Natural killer cell treated with Interleukin-12 subunit alpha and Interleukin-12 subunit beta and Interleukin-15 and Interleukin-18, amount 100 ng/mL, for 72 hours (primary cell): ENCODE measurements around the gene TERB2. TPM values are rescaled to one million over a fixed set of nuclear protein-coding genes. Genes with fewer than 3 reads are reported as not detected.
"Not testable (repeated sequence)": the region's sequence is repeated elsewhere in the genome, so short reads cannot be mapped to it uniquely, and the experiment has no call there.

ENCODE experiments used
- ATAC-seq, 2 donors: fragments of 150-1000 bp; cut with Tn5 transposase in 1 of 2; sonication (Bioruptor Pico), chemical (Tn5 transposase) in 1 of 2; 2 replicates each; pipeline ENCODE4 v1.10.0; 2021
- DNase-seq: peaks from one replicate; pipeline ENCODE4 v3.0.0; 2022; ENCODE audit warnings: low spot score
- H3K27ac Mint-ChIP-seq, 2 donors: 1 replicate in 1 of 2; 2 replicates in 1 of 2; pipeline ENCODE4 v1.8.0; 2022; ENCODE audit warnings: mixed read lengths in 2 of 2, mild to moderate bottlenecking in 1 of 2, moderate library complexity in 1 of 2
- H3K27me3 Mint-ChIP-seq, 2 donors: 1 replicate in 1 of 2; 2 replicates in 1 of 2; pipeline ENCODE4 v1.8.0; 2022; ENCODE audit warnings: mixed read lengths in 2 of 2
- H3K36me3 Mint-ChIP-seq: one replicate; pipeline ENCODE4 v1.8.0; 2022; ENCODE audit warnings: mixed read lengths
- H3K4me1 Mint-ChIP-seq, 2 donors: 1 replicate in 1 of 2; 2 replicates in 1 of 2; pipeline ENCODE4 v1.8.0; 2022; ENCODE audit warnings: low read depth in 2 of 2, mixed read lengths in 2 of 2, mild to moderate bottlenecking in 1 of 2
- H3K4me3 Mint-ChIP-seq: one replicate; pipeline ENCODE4 v1.8.0; 2022; ENCODE audit warnings: mixed read lengths
- H3K9me3 Mint-ChIP-seq: 2 replicates; pipeline ENCODE4 v1.8.0; 2022; ENCODE audit warnings: mixed read lengths
- total RNA-seq, 2 donors: library from RNA; stranded (reverse); gene quantifications; one replicate each; pipeline ENCODE4 v1.2.3, GENCODE V29; 2022

TERB2 gene
- total RNA-seq, 2 donors from 2014 or later = not detected

DNA sequence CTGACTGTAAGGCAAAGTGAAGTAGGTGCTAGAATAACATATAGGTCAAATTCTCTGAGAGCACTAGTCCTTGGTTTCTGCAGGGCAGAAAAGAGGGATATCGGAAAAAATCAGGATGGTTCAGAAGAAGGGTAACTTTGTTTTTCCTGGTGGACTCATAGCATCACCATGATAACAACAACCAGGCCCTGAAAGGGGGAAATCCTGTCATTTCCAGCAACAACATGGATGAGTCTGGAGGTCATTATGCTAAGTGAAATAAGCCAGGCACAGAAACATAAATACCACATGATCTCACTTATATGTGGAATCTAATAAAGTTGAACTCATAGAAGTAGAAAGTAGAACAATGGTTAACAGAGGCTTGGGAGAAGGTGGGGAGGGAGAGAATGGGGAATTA is 27.7 kb downstream of the TERB2 start:
- H3K4me1 Mint-ChIP-seq, ATAC-seq, H3K36me3 Mint-ChIP-seq, H3K9me3 Mint-ChIP-seq, H3K4me3 Mint-ChIP-seq, DNase-seq, H3K27ac Mint-ChIP-seq: not testable (repeated sequence)
- peaks cover 6 to 20% of the 10 kb centered on the region in 2 donors for H3K27me3 Mint-ChIP-seq

DNA sequence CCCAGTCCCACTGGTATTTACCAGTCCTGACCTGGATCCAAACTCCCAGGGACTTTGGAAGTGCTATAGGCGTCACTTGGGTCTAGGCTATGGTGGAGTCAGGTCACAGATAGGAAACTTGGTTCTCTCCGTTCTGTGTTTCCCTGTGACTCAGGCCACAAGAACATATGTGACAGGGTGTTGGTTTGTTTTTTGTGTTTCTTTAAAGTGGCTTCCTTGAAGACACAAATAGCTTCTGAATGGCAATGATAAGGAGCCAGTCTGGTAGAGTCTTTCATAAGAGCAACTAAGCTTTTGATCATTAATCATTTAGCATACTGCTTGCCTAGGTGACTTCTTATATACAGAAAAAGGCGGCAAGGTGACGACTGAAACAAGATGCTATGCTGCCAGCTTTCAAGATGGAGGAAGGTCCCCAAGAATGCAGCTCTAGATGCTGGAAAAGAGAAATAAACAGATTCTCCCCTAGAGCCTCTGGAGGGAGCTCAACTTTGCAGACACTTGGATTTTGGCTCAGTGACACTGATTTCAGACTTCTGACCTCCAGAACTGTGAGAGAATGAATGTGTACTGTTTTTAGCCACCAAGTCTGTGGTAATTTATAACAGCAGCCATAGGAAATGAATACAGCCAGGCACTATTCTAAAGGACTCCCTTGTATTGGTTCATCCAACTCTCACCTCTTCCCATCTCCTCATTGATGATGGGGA is 30.0 kb downstream of the TERB2 start:
- not testable (repeated sequence) for H3K4me1 Mint-ChIP-seq, H3K36me3 Mint-ChIP-seq, ATAC-seq, H3K4me3 Mint-ChIP-seq, H3K9me3 Mint-ChIP-seq, DNase-seq, H3K27ac Mint-ChIP-seq
- H3K27me3 Mint-ChIP-seq = peaks cover 11 to 18% of the 10 kb centered on the region in 2 donors

DNA sequence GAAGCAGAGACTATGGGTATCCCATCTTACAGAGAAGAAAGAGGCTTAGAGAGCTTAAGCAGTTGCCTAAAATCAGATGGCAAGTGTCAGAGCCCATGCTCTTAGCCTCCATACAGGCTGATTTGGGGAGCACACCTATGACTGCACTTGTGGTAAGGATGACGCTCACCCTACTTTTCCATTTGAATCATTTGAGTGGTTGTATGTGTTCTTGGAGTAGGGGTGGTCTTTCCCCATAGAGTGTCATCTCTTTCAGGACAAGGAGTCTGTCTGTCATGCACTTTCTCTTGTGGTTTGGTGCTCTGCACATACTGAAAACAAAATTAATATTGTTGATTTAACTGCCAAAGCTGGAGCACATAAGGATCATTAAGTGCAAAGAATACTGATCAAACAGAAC is 31.2 kb downstream of the TERB2 start:
- peak in 1 of 2 donors; percentile 31 for ATAC-seq
- H3K27ac Mint-ChIP-seq, H3K4me3 Mint-ChIP-seq, H3K36me3 Mint-ChIP-seq, DNase-seq, H3K9me3 Mint-ChIP-seq, H3K4me1 Mint-ChIP-seq: not testable (repeated sequence)
- H3K27me3 Mint-ChIP-seq = peaks cover 14 to 27% of the 10 kb centered on the region in 2 donors

- not testable (repeated sequence) for H3K9me3 Mint-ChIP-seq, ATAC-seq, H3K36me3 Mint-ChIP-seq, DNase-seq, H3K27ac Mint-ChIP-seq, H3K4me3 Mint-ChIP-seq, H3K4me1 Mint-ChIP-seq
- peaks cover 16 to 26% of the 10 kb centered on the region in 2 donors for H3K27me3 Mint-ChIP-seq
These were observed 31.8 kb downstream of the TERB2 start for GRCh38 chr15:44988184-44988869.

DNA sequence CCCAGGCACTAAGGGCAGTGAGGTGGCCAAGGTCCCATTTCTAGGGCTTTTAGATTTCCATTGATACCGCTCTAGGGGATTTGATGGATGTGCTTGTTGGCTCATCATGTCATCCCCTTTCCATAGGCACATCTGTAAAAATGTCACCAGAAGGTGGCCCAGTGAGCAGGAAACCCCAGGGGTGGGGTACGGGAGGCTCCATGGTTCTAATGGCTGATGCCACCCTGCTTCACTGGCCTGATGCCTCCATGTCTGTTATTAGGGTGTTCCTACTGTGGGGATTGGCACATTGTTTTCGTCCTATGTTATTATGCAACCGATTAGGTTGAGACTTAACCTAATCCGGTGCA is 32.4 kb downstream of the TERB2 start:
- not testable (repeated sequence) for ATAC-seq, H3K27ac Mint-ChIP-seq, DNase-seq, H3K4me3 Mint-ChIP-seq, H3K36me3 Mint-ChIP-seq, H3K9me3 Mint-ChIP-seq, H3K4me1 Mint-ChIP-seq
- peaks cover 14 to 21% of the 10 kb centered on the region in 2 donors for H3K27me3 Mint-ChIP-seq

- not testable (repeated sequence) for DNase-seq, H3K4me3 Mint-ChIP-seq, H3K27ac Mint-ChIP-seq, H3K9me3 Mint-ChIP-seq, ATAC-seq, H3K36me3 Mint-ChIP-seq, H3K4me1 Mint-ChIP-seq
- peaks cover 24 to 46% of the 10 kb centered on the region in 2 donors for H3K27me3 Mint-ChIP-seq
These were observed 41.1 kb downstream of the TERB2 start for GRCh38 chr15:44997632-44998031.

- H3K4me3 Mint-ChIP-seq = no peak overlapping the region
- H3K27ac Mint-ChIP-seq = no peak overlapping the region
- no peaks in the 10 kb centered on the region for H3K4me1 Mint-ChIP-seq
- no peak for ATAC-seq
- H3K36me3 Mint-ChIP-seq = no peaks in the 10 kb centered on the region
- H3K9me3 Mint-ChIP-seq = no peaks in the 10 kb centered on the region
- DNase-seq = no peak
- H3K27me3 Mint-ChIP-seq = peaks cover 19 to 39% of the 10 kb centered on the region in 2 donors
These were observed 42.6 kb downstream of the TERB2 start for GRCh38 chr15:44999105-44999504.

GRCh38 chr15:45001180-45001579 is 44.7 kb downstream of the TERB2 start:
- not testable (repeated sequence) for ATAC-seq, H3K4me3 Mint-ChIP-seq, H3K36me3 Mint-ChIP-seq, H3K9me3 Mint-ChIP-seq, DNase-seq, H3K27ac Mint-ChIP-seq, H3K4me1 Mint-ChIP-seq
- H3K27me3 Mint-ChIP-seq = peaks cover 14 to 29% of the 10 kb centered on the region in 2 donors

DNA sequence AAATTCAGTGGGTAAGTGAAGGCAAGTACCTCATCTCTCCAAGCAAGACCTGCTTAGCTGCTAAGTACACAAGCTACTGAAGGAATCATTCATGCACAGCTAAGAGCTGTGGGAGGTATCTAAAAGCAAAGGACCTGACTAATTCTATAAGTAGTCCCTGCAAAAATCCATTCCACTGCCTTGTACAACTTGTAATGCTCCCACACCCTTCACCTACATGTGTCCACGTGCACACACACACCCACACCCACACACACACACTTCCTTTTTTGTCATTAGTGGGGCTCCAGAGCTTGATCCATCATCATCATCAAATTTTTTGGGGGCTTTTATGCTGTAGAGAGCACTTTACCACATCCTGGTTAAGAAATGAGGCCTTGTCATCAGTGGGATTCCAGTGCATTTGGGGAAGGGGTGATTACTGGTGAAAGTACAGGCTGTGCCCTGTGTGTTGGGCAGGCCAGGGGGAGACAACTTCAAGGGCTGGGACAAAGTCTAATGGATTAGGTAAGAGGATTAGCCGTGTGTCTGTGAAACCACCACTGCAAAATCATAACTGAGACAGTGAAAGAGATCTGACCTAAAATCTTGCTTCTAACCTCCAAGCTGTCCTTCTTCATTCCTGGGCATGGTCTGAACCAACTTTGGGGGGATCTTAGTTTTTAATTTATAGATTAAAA is 47.4 kb downstream of the TERB2 start:
- ATAC-seq, H3K4me1 Mint-ChIP-seq, H3K4me3 Mint-ChIP-seq, H3K27ac Mint-ChIP-seq, DNase-seq, H3K9me3 Mint-ChIP-seq, H3K36me3 Mint-ChIP-seq: not testable (repeated sequence)
- H3K27me3 Mint-ChIP-seq = peaks cover 11 to 34% of the 10 kb centered on the region in 2 donors

DNA sequence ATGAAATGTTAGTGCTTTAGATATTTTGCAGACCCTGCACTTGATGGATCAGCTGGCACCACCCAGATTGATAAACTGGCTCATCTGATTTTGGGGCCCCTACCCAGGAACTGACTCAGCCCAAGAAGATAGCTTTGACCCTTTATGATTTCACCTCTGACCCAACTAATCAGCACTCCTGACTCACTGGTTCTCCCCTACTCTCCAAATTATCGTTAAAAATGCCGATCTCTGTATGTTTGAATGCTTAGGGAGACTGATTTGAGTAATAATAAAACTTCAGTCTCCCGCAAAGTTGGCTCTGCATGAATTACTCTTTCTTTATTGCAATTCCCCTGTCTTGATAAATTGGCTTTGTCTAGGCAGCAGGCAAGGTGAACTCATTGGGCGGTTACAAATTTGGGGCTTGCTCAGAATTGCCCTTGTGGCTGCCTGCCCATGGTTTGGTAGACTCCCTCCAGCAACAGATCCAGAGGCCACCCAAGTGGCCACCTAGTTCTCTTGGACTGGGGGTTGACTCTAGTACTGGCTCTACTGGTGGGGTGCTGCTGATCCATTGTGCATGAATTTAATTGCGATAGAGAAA is 48.2 kb downstream of the TERB2 start:
- H3K9me3 Mint-ChIP-seq, H3K4me3 Mint-ChIP-seq, DNase-seq, H3K4me1 Mint-ChIP-seq, ATAC-seq, H3K36me3 Mint-ChIP-seq, H3K27ac Mint-ChIP-seq: not testable (repeated sequence)
- H3K27me3 Mint-ChIP-seq = peaks cover 12 to 30% of the 10 kb centered on the region in 2 donors

- Mint-ChIP-seq H3K36me3 (no peaks in the 10 kb centered on the region), H3K9me3 (no peaks in the 10 kb centered on the region), H3K4me1 (no peaks in the 10 kb centered on the region), H3K4me3 (no peak overlapping the region), H3K27ac (no peak overlapping the region), H3K27me3 (peaks cover 12 to 29% of the 10 kb centered on the region in 2 donors)
- ATAC-seq (no peak), DNase-seq (no peak)
These were observed 52.6 kb downstream of the TERB2 start for GRCh38 chr15:45009046-45009445.

DNA sequence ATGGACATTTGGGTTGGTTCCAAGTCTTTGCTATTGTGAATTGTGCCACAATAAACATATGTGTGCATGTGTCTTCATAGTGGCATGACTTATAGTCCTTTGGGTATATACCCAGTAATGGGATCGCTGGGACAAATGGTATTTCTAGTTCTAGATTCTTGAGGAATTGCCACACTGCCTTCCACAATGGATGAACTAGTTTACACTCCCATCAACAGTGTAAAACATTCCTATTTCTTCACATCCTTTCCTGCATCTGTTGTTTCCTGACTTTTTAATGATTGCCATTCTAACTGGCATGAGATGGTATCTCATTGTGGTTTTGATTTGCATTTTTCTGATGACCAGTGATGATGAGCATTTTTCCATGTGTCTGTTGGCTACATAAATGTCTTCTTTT is 58.6 kb downstream of the TERB2 start:
- H3K4me1 Mint-ChIP-seq, H3K9me3 Mint-ChIP-seq, H3K27ac Mint-ChIP-seq, DNase-seq, ATAC-seq, H3K36me3 Mint-ChIP-seq, H3K4me3 Mint-ChIP-seq: not testable (repeated sequence)
- H3K27me3 Mint-ChIP-seq = peaks cover 37 to 44% of the 10 kb centered on the region in 2 donors

DNA sequence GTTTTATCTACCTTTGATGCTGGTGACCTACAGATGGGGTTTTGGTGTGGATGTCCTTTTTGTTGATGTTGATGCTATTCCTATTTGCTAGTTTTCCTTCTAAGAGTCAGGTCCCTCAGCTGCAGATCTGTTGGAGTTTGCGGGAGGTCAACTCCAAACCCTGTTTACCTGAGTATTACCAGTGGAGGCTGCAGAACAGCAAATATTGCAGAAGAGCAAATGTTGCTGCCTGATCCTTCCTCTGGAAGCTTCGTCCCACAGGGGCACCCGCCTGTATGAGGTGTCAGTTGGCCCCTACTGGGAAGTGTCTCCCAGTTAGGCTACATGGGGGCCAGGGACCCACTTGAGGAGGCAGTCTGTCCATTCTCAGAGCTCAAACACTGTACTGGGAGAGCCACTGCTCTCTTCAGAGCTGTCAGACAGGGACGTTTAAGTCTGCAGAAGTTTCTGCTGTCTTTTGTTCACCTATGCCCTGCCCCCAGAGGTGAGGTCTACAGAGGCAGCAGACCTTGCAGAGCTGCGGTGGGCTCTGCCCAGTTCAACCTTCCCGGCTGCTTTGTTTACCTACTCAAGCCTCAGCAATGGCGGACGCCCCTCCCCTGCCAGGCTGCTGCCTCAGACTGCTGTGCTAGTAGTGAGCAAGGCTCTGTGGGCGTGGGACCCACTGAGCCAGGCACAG is 63.9 kb downstream of the TERB2 start:
- H3K27ac Mint-ChIP-seq, H3K4me1 Mint-ChIP-seq, H3K4me3 Mint-ChIP-seq, H3K36me3 Mint-ChIP-seq, H3K9me3 Mint-ChIP-seq, ATAC-seq: not testable (repeated sequence)
- H3K27me3 Mint-ChIP-seq = peaks cover 32 to 43% of the 10 kb centered on the region in 2 donors
- peak; percentile 44 for DNase-seq
